K562 (cell line): ENCODE measurements around the gene UGP2. TPM values are rescaled to one million over a fixed set of nuclear protein-coding genes. Genes with fewer than 3 reads are reported as not detected.

ENCODE experiments used
- ATAC-seq: fragments of 200-7000 bp; cut with Tn5 transposase; 3 replicates; pipeline ENCODE4 v1.9.1; 2020; ENCODE audit warnings: moderate library complexity
- BruUV-seq: library from RNA; stranded (reverse); fragments of 400-500 nt; replicated peaks from 2 replicates; lab custom pipeline; 2021; lab: Mats Ljungman, UMichigan
- CTCF ChIA-PET: fragments of 300-600 bp; formaldehyde crosslinking; extraction: SDS; loops from one replicate; lab custom pipeline; 2021; ENCODE audit warnings: low intra/inter-chr PET ratio; lab: Yijun Ruan, JAX
- POLR2A ChIA-PET: fragments of 300-600, 350-650 bp; sonication (Branson Sonifier 250); formaldehyde crosslinking; extraction: SDS; loops from one replicate; lab custom pipeline; 2021; ENCODE audit warnings: antibody characterized with exemption, inconsistent platforms; lab: Yijun Ruan, JAX
- DNase-seq, 4 experiments: peaks; one replicate each; pipeline versions ENCODE4 v3.0.0 to v3.0.0-alpha.2; 2011 to 2018; ENCODE audit warnings: low spot score in 3 of 4, mixed read lengths in 3 of 4; ENCODE audit errors: extremely low read depth in 1 of 4
- FAIRE-seq: peaks from 2 replicates; lab custom pipeline; 2011; peaks lifted over from hg19 to GRCh38; lab: Jason Lieb, UNC
- H2AFZ ChIP-seq: 2 replicates; pipeline ENCODE4 v1.6.0; 2011; ENCODE audit warnings: low read depth, low read length, control low read depth, inconsistent platforms
- H3K27ac ChIP-seq: fragments of 200-600 bp; 3 replicates; pipeline ENCODE4 v1.8.0; 2011; ENCODE audit warnings: low read depth, mild to moderate bottlenecking, control low read depth, inconsistent platforms, low read length, moderate library complexity, mixed read lengths; ENCODE audit errors: extremely low read depth
- H3K27me3 ChIP-seq, 2 experiments: fragments of 300-600 bp in 1 of 2; 2 replicates in 1 of 2; 3 replicates in 1 of 2; pipeline versions ENCODE4 v1.6.0 to v1.8.0; 2011; ENCODE audit warnings: inconsistent platforms in 2 of 2, low read length in 2 of 2, mild to moderate bottlenecking in 1 of 2, mixed read lengths in 1 of 2, moderate library complexity in 1 of 2; ENCODE audit not compliant: control insufficient read depth in 2 of 2, insufficient read depth in 2 of 2
- H3K36me3 ChIP-seq: fragments of 300-600 bp; 3 replicates; pipeline ENCODE4 v1.8.0; 2011; ENCODE audit warnings: mild to moderate bottlenecking, low read length, inconsistent platforms; ENCODE audit not compliant: control insufficient read depth, insufficient read depth
- H3K4me1 ChIP-seq, 2 experiments: fragments of 200-600 bp in 1 of 2; replicated peaks in 1 of 2; 2 replicates in 1 of 2; 3 replicates in 1 of 2; pipeline versions ENCODE4 v1.5.1 to v1.8.0; 2011; ENCODE audit warnings: inconsistent platforms in 2 of 2, low read length in 2 of 2, mild to moderate bottlenecking in 1 of 2, mixed read lengths in 1 of 2, moderate library complexity in 1 of 2; ENCODE audit not compliant: control insufficient read depth in 2 of 2, insufficient read depth in 2 of 2
- H3K4me2 ChIP-seq: 2 replicates; pipeline ENCODE4 v1.6.1; 2011; ENCODE audit warnings: low read length, control low read depth, inconsistent platforms, mixed read lengths; ENCODE audit not compliant: insufficient read depth
- H3K4me3 ChIP-seq: fragments of 200-600 bp; sonication (generic), shearing (Covaris generic); 2 replicates; pipeline ENCODE4 v1.5.1; 2016; ENCODE audit warnings: control low read depth, inconsistent platforms
- H3K79me2 ChIP-seq: fragments of 200-600 bp; 3 replicates; pipeline ENCODE4 v1.8.0; 2011; ENCODE audit warnings: low read length, inconsistent platforms; ENCODE audit not compliant: control insufficient read depth, insufficient read depth
- H3K9ac ChIP-seq, 2 experiments: 2 replicates each; pipeline versions ENCODE4 v1.6.0 to v1.6.1; 2011; ENCODE audit warnings: low read depth in 2 of 2, low read length in 2 of 2, control low read depth in 1 of 2, inconsistent platforms in 1 of 2, mild to moderate bottlenecking in 1 of 2, mixed read lengths in 1 of 2; ENCODE audit not compliant: insufficient read depth in 1 of 2
- H3K9me1 ChIP-seq: one replicate; pipeline ENCODE4 v1.6.0; 2011; ENCODE audit warnings: inconsistent platforms, mild to moderate bottlenecking, low read length, moderate library complexity; ENCODE audit not compliant: control insufficient read depth, insufficient read depth
- H3K9me3 ChIP-seq: replicated peaks from 2 replicates; pipeline ENCODE4 v1.5.1; 2011; ENCODE audit warnings: low read depth, low read length, inconsistent platforms; ENCODE audit not compliant: control insufficient read depth, insufficient read depth
- H4K20me1 ChIP-seq: replicated peaks from 2 replicates; pipeline ENCODE4 v1.6.1; 2011; ENCODE audit warnings: low read length, inconsistent platforms, mixed read lengths; ENCODE audit not compliant: control insufficient read depth, insufficient read depth
- ESRRA ChIP-seq: fragments of 450-650 bp; IDR thresholded peaks from 2 replicates; pipeline ENCODE4 v1.6.1; 2014; ENCODE audit warnings: low read depth, mild to moderate bottlenecking, moderate library complexity, borderline replicate concordance
- JUN ChIP-seq, 2 experiments: sonication (generic) in 1 of 2; formaldehyde crosslinking in 1 of 2; IDR thresholded peaks; 2 replicates each; pipeline versions ENCODE4 v1.6.1 to v1.8.0; 2012 to 2022; ENCODE audit warnings: borderline replicate concordance in 2 of 2, mild to moderate bottlenecking in 2 of 2, improper control_type of control experiment in 1 of 2, low read depth in 1 of 2, low read length in 1 of 2, missing genetic modification reagents in 1 of 2
- MTA2 ChIP-seq: fragments of 450-650 bp; IDR thresholded peaks from 2 replicates; pipeline ENCODE4 v1.6.1; 2016; ENCODE audit warnings: low read depth
- NEUROD1 ChIP-seq: fragments of 150-350 bp; IDR thresholded peaks from 2 replicates; pipeline ENCODE4 v1.6.1; 2014; ENCODE audit warnings: borderline replicate concordance, low read length, low read depth; ENCODE audit not compliant: partially characterized antibody
- RERE ChIP-seq: sonication (generic); formaldehyde crosslinking; IDR thresholded peaks from 2 replicates; pipeline ENCODE4 v1.8.0; 2023; ENCODE audit warnings: missing genetic modification reagents, mild to moderate bottlenecking, borderline replicate concordance
- THAP7 ChIP-seq: fragments of 250-450 bp; sonication (Bioruptor Pico); IDR thresholded peaks from 2 replicates; pipeline ENCODE4 v1.5.0; 2021
- WGBS: fragments of 100-300 bp; shearing (Covaris generic); methylation state at CpG from one replicate; pipeline ENCODE4 v1.1.6; 2016; ENCODE audit warnings: low coverage, mixed read lengths; ENCODE audit not compliant: insufficient coverage; ENCODE audit errors: missing lambda C conversion rate; 5-methylcytosine and 5-hydroxymethylcytosine counted together
- in situ Hi-C: fragments of 300-500 bp; cut with MboI; formaldehyde crosslinking; loops from 4 replicates; pipeline ENCODE4 v1.15.0; 2018; ENCODE audit warnings: inconsistent platforms, mixed read lengths
- intact Hi-C: fragments of 100-400 bp; cut with micrococcal nuclease; formaldehyde crosslinking; loops from 2 replicates; pipeline ENCODE4 v1.14.2; 2022
- polyA plus RNA-seq, 8 experiments: library from polyadenylated mRNA; depleted of rRNA in 4 of 8; stranded (reverse) in 5 of 8; unstranded in 3 of 8; fragments of >200 nt; fragmentation: Nextera tagmentation in 2 of 8; fragmentation: Illumina TruSeq in 1 of 8; extraction: Ambion mirVana in 2 of 8; extraction: Trizol in 1 of 8; gene quantifications; 2 replicates each; pipeline versions ENCODE4 v1.2.1 to v1.2.3, GENCODE V29; 2011 to 2014; ENCODE audit warnings: inconsistent platforms in 1 of 8, missing spikeins in 1 of 8
- total RNA-seq, 7 experiments: library from RNA; depleted of rRNA in 6 of 7; stranded (reverse); fragments of >200 nt in 6 of 7; fragmentation: Illumina TruSeq in 2 of 7; extraction: Trizol in 2 of 7; gene quantifications; 2 replicates each; pipeline versions ENCODE4 v1.2.1 to v1.2.3, GENCODE V29; 2011 to 2021; ENCODE audit warnings: low replicate concordance in 1 of 7

UGP2 gene
- total and polyA plus RNA-seq, 9 of the 15 experiments (the other 6 are each of a cell fraction or from before 2014, with no cell fraction given), result 25.2 to 69.3 (median 58.9) TPM

- no peak for FAIRE-seq
- DNase-seq, result no peak
- Histone ChIP-seq H3K9me1 (no peaks in the 10 kb centered on the region), H3K9me3 (no peaks in the 10 kb centered on the region), H3K27me3 (no peaks in the 10 kb centered on the region), H3K9ac (no peak overlapping the region), H2AFZ (no peak overlapping the region), H4K20me1 (no peaks in the 10 kb centered on the region), H3K4me3 (no peak overlapping the region), H3K4me2 (no peak overlapping the region), H3K27ac (no peak overlapping the region), H3K79me2 (no peaks in the 10 kb centered on the region), H3K36me3 (peaks cover 68% of the 10 kb centered on the region), H3K4me1 (no peaks in the 10 kb centered on the region)
- ChIA-PET CTCF (interaction anchor here (3.2 kb wide), 1 partner anchor 171 kb away, joined by 25 read pairs; no protein-coding TSS in a partner anchor), POLR2A (interaction anchor here (1.1 kb wide), 1 partner anchor 21 kb away, joined by 3 read pairs; the partner anchor contains the start of gene UGP2)
- TF ChIP-seq JUN (IDR thresholded peaks at IDR 0.05; ENCODE audit: borderline replicate concordance, low read depth, low read length) (no peak), JUN (CRISPR knock-in tag; IDR thresholded peaks at IDR 0.05; ENCODE audit: borderline replicate concordance) (no peak), ESRRA (no peak), THAP7 (no peak), NEUROD1 (no peak), MTA2 (no peak), RERE (no peak)
- no TSS peak for BruUV-seq
- WGBS, result 100% methylated on average over 1 of the region's 1 CpG
- in situ Hi-C loops (loop anchor here (5.0 kb wide), 1 partner anchor 166 kb away; no protein-coding TSS in a partner anchor), intact Hi-C loops (no loop called here)
- ATAC-seq, result no peak
These were observed 21.1 kb downstream of the UGP2 start for GRCh38 chr2:63862806-63863205.
